Common myeloid progenitor, CD34-positive (primary cell): Measurements from ENCODE around the gene ITSN2.

Experiments
- CTCF ChIA-PET: fragments of 350-600 bp; sonication (Branson Sonifier 250); formaldehyde crosslinking; loops from one replicate; lab custom pipeline; 2021; ENCODE audit warnings: antibody characterized with exemption; lab: Charles Lee
- POLR2A ChIA-PET: fragments of 350-600 bp; sonication (Branson Sonifier 250); formaldehyde crosslinking; loops from one replicate; lab custom pipeline; 2021; ENCODE audit warnings: antibody characterized with exemption; lab: Charles Lee
- DNase-seq, 3 donors: peaks; one replicate each; pipeline versions ENCODE4 v3.0.0 to v3.0.0-alpha.2; 2013
- H3K27ac ChIP-seq, 2 experiments: 1 replicate in 1 of 2; 2 replicates in 1 of 2; pipeline ENCODE4 v1.7.0; 2013; ENCODE audit warnings: inconsistent platforms in 2 of 2, low read length in 2 of 2, mild to moderate bottlenecking in 2 of 2, low read depth in 1 of 2, moderate library complexity in 1 of 2; ENCODE audit not compliant: severe bottlenecking in 2 of 2, insufficient read depth in 1 of 2, poor library complexity in 1 of 2
- H3K27me3 ChIP-seq, 5 experiments: replicated peaks in 2 of 5; 1 replicate in 3 of 5; 2 replicates in 2 of 5; pipeline versions ENCODE4 v1.6.1 to v1.7.0; 2013; ENCODE audit warnings: low read length in 4 of 5, mild to moderate bottlenecking in 2 of 5, moderate library complexity in 2 of 5, inconsistent platforms in 1 of 5; ENCODE audit not compliant: insufficient read depth in 5 of 5, control insufficient read depth in 4 of 5
- H3K36me3 ChIP-seq, 4 experiments: 1 replicate in 2 of 4; 2 replicates in 2 of 4; pipeline versions ENCODE4 v1.6.1 to v1.7.0; 2013; ENCODE audit warnings: low read length in 3 of 4, control low read depth in 1 of 4, mild to moderate bottlenecking in 1 of 4; ENCODE audit not compliant: control insufficient read depth in 4 of 4, insufficient read depth in 4 of 4
- H3K4me1 ChIP-seq, 4 experiments: 1 replicate in 3 of 4; 2 replicates in 1 of 4; pipeline versions ENCODE4 v1.6.1 to v1.7.1; 2013; ENCODE audit warnings: low read length in 3 of 4, mild to moderate bottlenecking in 3 of 4, control low read depth in 1 of 4, inconsistent platforms in 1 of 4, moderate library complexity in 1 of 4; ENCODE audit not compliant: control insufficient read depth in 4 of 4, insufficient read depth in 4 of 4; ENCODE audit errors: control extremely low read depth in 1 of 4
- H3K4me3 ChIP-seq, 7 experiments: 1 replicate in 4 of 7; 2 replicates in 3 of 7; pipeline versions ENCODE4 v1.5.1 to v1.7.0; 2013; ENCODE audit warnings: mild to moderate bottlenecking in 7 of 7, low read length in 6 of 7, moderate library complexity in 6 of 7, inconsistent platforms in 2 of 7, low read depth in 2 of 7, control low read depth in 1 of 7; ENCODE audit not compliant: insufficient read depth in 4 of 7, control insufficient read depth in 1 of 7; ENCODE audit errors: extremely low read depth in 1 of 7
- H3K9me3 ChIP-seq, 5 experiments: 1 replicate in 4 of 5; 2 replicates in 1 of 5; pipeline versions ENCODE4 v1.6.1 to v1.7.1; 2013; ENCODE audit warnings: low read length in 4 of 5, mild to moderate bottlenecking in 2 of 5, inconsistent platforms in 1 of 5, low read depth in 1 of 5, moderate library complexity in 1 of 5; ENCODE audit not compliant: control insufficient read depth in 4 of 5, insufficient read depth in 2 of 5; ENCODE audit errors: control extremely low read depth in 1 of 5
- WGBS: methylation state at CpG from one replicate; pipeline ENCODE4 v1.1.5; 2013; ENCODE audit not compliant: insufficient coverage; 5-methylcytosine and 5-hydroxymethylcytosine counted together

ITSN2 gene

DNA sequence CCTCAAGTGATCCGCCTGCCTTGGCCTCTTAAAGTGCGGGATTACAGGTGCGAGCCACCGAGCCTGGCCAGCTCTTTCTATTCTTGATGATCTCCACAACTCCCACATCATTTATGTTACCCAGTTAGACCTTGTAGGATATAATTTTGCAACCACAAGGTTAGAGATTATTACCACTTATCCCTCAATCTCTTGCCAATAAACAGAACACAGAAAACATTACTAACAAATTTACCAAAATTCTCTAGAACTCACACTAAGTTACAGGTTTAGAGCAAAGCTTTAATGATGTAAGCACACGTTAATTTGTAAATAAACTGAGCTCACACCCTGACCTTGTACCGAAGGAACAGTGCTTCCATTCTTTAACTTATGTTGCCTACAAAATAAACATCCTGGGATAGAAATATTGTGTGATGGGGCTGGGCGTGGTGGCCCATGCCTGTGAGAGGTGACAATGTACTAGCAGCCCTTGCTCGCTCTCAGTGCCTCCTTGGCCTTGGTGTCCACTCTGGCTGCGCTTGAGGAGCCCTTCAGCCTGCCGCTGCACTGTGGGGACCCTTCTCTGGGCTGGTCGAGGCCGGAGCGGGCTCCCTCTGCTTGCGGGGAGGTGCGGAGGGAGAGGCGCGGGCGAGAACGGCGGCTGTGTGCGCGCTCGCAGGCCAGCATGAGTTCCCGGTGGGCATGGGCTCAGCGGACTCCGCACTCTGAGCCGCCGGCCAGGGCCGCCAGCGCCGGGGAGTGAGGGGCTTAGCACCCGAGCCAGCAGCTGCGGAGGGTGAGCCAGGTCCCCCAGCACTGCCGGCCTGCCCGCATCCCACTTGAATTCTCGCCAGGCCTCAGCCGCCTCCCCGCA is 42.1 kb upstream of the ITSN2 start:
- POLR2A ChIA-PET: no interaction called here
- peaks cover 0 to 2% (median 0%) of the 10 kb centered on the region in 4 experiments for H3K4me1 ChIP-seq
- no peak overlapping the region for H3K27ac ChIP-seq
- peak in 1 of 3 donors; percentile 13 for DNase-seq
- H3K36me3 ChIP-seq: no peaks in the 10 kb centered on the region
- 48% methylated on average over 30 of the region's 38 CpGs for WGBS
- H3K27me3 ChIP-seq: peaks cover 0 to 32% (median 10%) of the 10 kb centered on the region in 5 experiments
- H3K4me3 ChIP-seq: peak overlapping the region in 3 of 7 experiments; percentile 2 to 45 (median 26)
- CTCF ChIA-PET: interaction anchor here (0.5 to 2.1 kb wide), 2 partner anchors 11 to 95 kb away, joined by 3 to 6 read pairs; no protein-coding TSS in a partner anchor
- peaks cover 0 to 6% (median 3%) of the 10 kb centered on the region in 5 experiments for H3K9me3 ChIP-seq

DNA sequence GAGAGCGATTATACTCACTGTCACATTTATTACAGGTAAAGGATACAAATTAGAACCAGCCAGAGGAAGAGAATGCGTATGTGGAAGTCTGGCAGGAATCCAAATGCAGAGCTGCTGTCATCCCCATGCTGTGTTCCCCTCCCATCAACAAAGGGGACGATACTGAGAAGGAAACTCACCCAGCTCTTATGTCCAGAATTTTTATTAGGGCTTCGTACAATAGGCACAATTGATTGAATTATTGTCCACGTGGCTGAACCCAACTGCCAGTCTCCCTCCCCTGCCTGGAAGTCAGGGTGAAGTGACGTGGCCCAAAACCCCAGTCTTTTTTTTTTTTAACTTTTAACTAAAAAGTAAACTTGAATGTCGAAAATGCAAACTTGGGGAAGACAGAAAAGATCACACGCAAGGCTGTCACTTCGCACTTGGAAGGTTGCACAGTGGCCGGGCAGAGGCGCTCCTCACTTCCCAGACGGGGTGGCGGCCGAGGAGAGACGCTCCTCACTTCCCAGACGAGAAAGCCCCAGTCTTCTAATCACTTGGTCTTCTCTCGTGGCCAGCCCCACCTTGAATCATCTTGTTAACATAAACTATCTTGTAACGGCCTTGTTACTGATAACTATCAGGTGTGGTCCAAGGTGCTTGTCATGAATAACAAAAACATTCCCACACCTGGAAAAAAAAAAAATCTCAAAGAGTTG is 40.0 kb upstream of the ITSN2 start:
- POLR2A ChIA-PET: no interaction called here
- Histone ChIP-seq H3K27ac (no peak overlapping the region), H3K36me3 (no peaks in the 10 kb centered on the region), H3K9me3 (peaks cover 0 to 6% (median 3%) of the 10 kb centered on the region in 5 experiments), H3K27me3 (peaks cover 0 to 32% (median 10%) of the 10 kb centered on the region in 5 experiments), H3K4me3 (no peak overlapping the region), H3K4me1 (peaks cover 0 to 2% (median 0%) of the 10 kb centered on the region in 4 experiments)
- WGBS: 93% methylated on average over 9 of the region's 18 CpGs
- CTCF ChIA-PET: interaction anchor here (0.7 to 1.0 kb wide), 2 partner anchors 22 to 85 kb away, joined by 3 read pairs; no protein-coding TSS in a partner anchor
- DNase-seq: no peak

DNA sequence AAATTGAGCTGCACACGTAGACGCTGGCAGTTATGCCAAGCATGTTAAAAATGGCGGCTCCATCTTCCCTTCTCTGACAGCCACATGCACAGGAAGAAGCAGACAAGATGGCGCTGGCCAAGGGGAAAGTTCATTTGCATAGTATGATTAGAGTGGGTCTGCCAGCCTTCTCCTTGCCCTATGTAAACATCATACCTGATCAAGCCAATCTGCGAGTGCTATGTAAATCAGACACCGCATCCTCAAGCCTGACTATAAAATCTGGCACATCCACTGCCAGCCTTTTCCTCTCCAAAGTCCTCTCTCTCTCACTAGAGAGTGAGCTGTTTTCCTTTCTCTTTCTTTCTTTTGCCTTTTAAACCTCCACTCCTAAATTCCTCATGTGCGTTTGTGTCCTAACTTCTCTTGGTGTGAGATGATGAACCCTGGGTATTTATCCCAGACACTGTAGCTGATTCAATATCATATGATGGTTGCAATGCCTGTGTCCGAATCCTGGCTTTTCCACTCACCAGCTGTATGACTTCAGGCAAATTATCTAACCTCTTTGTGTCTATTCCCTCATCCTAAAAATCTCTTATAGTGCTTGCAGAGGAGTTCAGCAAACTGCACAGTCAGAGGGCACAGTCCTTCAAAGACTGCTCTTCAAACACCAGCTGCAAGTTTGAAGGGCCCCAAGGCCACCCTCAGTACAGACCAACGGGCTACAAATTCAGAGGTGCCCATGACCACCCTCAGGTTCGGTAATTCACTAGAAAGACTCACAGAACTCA is 39.3 kb upstream of the ITSN2 start:
- Histone ChIP-seq H3K27ac (no peak overlapping the region), H3K36me3 (no peaks in the 10 kb centered on the region), H3K4me1 (peaks cover 0 to 2% (median 0%) of the 10 kb centered on the region in 4 experiments), H3K9me3 (peaks cover 0 to 6% (median 3%) of the 10 kb centered on the region in 5 experiments), H3K27me3 (peaks cover 0 to 30% (median 8%) of the 10 kb centered on the region in 5 experiments), H3K4me3 (no peak overlapping the region)
- WGBS: 95% methylated on average over 4 of the region's 10 CpGs
- ChIA-PET POLR2A (no interaction called here), CTCF (interaction anchor here (0.7 to 1.0 kb wide), 2 partner anchors 22 to 85 kb away, joined by 3 read pairs; no protein-coding TSS in a partner anchor)
- no peak for DNase-seq

DNA sequence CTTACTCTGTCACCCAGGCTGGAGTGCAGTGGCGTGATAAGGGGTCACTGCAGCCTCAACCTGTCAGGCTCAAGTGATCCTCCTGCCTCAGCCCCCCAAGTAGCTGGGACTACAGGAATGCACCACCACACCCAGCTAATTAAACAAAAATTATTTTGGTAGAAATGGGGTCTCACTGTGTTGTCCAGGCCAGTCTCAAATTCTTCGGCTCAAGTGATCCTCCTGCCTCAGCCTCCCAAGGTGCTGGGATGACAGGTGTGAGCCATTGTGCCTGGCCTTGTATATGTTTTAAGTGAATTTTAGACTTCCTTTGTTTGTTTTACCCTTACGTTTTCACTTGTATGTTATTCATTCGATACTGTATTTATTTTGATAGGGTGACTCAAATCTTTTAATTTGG is 34.7 kb upstream of the ITSN2 start:
- no peak for DNase-seq
- no peaks in the 10 kb centered on the region for H3K27me3 ChIP-seq
- no peak overlapping the region for H3K4me3 ChIP-seq
- no peaks in the 10 kb centered on the region for H3K36me3 ChIP-seq
- H3K27ac ChIP-seq: no peak overlapping the region
- no peaks in the 10 kb centered on the region for H3K9me3 ChIP-seq
- POLR2A ChIA-PET: no interaction called here
- H3K4me1 ChIP-seq: peaks cover 0 to 4% (median 0%) of the 10 kb centered on the region in 4 experiments
- WGBS: 100% methylated on average over 1 of the region's 4 CpGs
- CTCF ChIA-PET: interaction anchor here (0.6 to 1.5 kb wide), 3 partner anchors 10 to 524 kb away, joined by 3 to 6 read pairs (median 4); no protein-coding TSS in a partner anchor

DNA sequence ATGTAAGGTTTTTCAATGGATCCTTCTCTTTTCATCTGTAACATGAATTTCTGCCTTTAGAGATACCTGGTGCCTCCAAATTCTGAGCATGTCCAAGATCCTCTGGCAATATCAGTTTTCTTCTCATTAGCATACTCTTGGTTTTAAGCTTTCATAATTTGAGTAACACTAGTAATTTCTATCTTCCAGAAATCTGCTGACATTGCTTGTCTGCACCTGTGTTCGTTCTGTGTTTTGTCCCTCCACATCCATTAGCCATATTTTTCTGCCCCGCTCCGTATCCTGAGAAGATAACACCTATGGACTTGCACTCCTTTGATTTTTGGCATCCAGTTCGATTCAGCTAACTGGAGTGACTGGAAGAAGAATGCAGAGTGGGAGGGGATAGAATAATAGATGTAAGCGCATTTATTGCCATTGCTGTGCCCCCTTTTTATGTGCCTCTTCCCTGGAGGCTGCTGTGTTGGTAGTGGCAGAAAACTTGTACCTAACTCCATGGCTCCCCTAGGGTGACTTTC is 32.3 kb upstream of the ITSN2 start:
- DNase-seq: no peak
- POLR2A ChIA-PET: interaction anchor here (0.6 kb wide), 1 partner anchor 115 kb away, joined by 3 read pairs; no protein-coding TSS in a partner anchor
- WGBS: 95% methylated on average over 3 of the region's 5 CpGs
- H3K27ac ChIP-seq: no peak overlapping the region
- CTCF ChIA-PET: interaction anchor here (0.6 to 1.5 kb wide), 2 partner anchors 22 to 29 kb away, joined by 3 to 5 read pairs; no protein-coding TSS in a partner anchor
- H3K36me3 ChIP-seq: no peaks in the 10 kb centered on the region
- H3K4me1 ChIP-seq: peaks cover 0 to 4% (median 0%) of the 10 kb centered on the region in 4 experiments
- H3K4me3 ChIP-seq: no peak overlapping the region
- H3K9me3 ChIP-seq: no peaks in the 10 kb centered on the region
- H3K27me3 ChIP-seq: no peaks in the 10 kb centered on the region

DNA sequence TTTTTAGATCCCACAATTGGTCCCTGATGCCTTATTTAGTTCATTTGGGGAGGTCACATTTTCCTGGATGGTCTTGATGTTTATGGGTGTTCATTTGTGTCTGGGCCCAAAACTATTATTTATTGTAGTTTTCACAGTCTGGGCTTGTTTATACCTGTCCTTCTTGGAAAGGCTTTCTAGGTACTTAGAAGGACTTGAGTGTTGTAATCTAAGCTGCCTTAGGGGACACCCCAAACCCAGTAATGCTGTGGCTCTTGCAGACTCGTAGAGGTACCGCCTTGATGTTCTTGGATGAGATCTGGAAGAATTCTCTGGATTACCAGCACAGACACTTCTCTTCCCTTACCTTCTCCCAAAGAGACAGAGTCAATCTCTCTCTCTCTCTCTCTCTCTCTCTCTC is 25.0 kb upstream of the ITSN2 start:
- Histone ChIP-seq H3K27me3 (no peaks in the 10 kb centered on the region), H3K27ac (no peak overlapping the region), H3K9me3 (no peaks in the 10 kb centered on the region), H3K4me1 (no peaks in the 10 kb centered on the region), H3K4me3 (no peak overlapping the region), H3K36me3 (no peaks in the 10 kb centered on the region)
- no CpG with 5 or more reads among the region's 2 CpGs for WGBS
- DNase-seq: no peak
- POLR2A ChIA-PET: no interaction called here
- CTCF ChIA-PET: interaction anchor here (0.6 kb wide), 1 partner anchor 438 kb away, joined by 3 read pairs; no protein-coding TSS in a partner anchor
